ENCODE data around the gene ITGB8. TPM values are rescaled to one million over a fixed set of nuclear protein-coding genes. Genes with fewer than 3 reads are reported as not detected.

Gene ITGB8
- total RNA-seq, 2 experiments from 2014 or later = not detected

DNA sequence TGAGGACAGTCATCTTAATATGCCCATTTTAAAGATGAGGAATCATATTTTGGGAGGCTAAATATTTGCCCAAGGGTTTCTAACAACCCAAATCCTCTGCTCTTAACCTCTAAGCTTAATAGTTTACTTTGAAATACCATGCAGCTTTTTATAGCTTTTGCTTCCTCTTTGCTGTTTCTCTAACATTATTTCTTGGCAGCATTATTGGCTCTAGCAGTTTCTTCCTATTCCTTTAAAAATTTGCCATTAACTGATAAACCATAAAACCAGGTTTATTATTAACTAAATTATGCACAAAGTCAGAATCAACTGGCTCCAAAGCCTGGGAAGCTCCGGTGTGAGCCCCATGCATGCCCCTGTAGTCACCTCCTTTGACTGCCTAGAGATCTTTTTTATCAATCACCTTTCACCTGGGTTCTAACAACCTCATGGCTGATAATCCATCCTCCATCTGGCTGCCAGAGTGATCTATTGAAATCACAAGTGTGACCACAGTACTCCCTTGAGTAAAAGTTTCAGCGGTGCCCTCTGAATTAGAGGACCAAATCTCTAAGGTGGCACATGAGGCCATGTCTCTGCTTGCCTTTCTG, 62.4 kb downstream of the ITGB8 start:
- no peaks in the 10 kb centered on the region for H3K4me1 Mint-ChIP-seq (ENCODE audit: low read depth)
- no peak overlapping the region for H3K27ac Mint-ChIP-seq
- H3K36me3 Mint-ChIP-seq (ENCODE audit: low read depth) = no peaks in the 10 kb centered on the region
- DNase-seq (no peak), ATAC-seq (no peak)
- no peak for TF ChIP-seq CTCF (IDR thresholded peaks at IDR 0.05)
- intact Hi-C loops (cut with micrococcal nuclease) = no loop called here
- ChIA-PET CTCF (interaction anchor here (1.1 kb wide), 1 partner anchor 21 kb away, joined by 3 read pairs; no protein-coding TSS in a partner anchor), POLR2A (no interaction called here)
- H3K27me3 Mint-ChIP-seq = no peaks in the 10 kb centered on the region
- no peaks in the 10 kb centered on the region for H3K9me3 Mint-ChIP-seq
- no peak overlapping the region for H3K4me3 Mint-ChIP-seq

GRCh38 chr7:20393616-20394015, 62.9 kb downstream of the ITGB8 start:
- no peak for ATAC-seq
- CTCF ChIA-PET = interaction anchor here (1.1 kb wide), 1 partner anchor 21 kb away, joined by 3 read pairs; no protein-coding TSS in a partner anchor
- H3K9me3 Mint-ChIP-seq = no peaks in the 10 kb centered on the region

DNA sequence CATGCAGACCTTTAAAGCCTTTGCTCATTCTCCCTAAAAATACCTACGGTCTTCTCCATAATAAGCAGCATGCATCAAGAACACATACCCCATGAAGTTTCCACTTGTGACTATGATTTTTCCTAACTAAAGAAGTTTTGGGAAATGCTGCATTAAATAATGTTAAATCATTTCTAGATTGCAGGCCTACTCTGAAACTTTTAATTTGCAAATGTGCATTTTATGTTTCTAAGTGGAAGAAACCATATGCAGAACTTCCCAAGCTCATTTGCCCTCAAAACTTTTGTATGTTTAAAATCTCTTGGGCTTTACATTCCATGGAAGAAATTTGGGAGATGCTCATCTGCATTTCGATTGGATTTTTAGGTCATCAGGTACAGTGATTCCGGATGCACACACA, 63.6 kb downstream of the ITGB8 start:
- DNase-seq = no peak
- ATAC-seq = no peak
- H3K27me3 Mint-ChIP-seq = no peaks in the 10 kb centered on the region
- POLR2A ChIA-PET = no interaction called here
- no peak overlapping the region for H3K4me3 Mint-ChIP-seq
- CTCF ChIA-PET = no interaction called here
- H3K4me1 Mint-ChIP-seq (ENCODE audit: low read depth) = no peaks in the 10 kb centered on the region
- H3K9me3 Mint-ChIP-seq = no peaks in the 10 kb centered on the region
- H3K27ac Mint-ChIP-seq = no peak overlapping the region
- no peak for TF ChIP-seq CTCF (IDR thresholded peaks at IDR 0.05)
- intact Hi-C loops (cut with micrococcal nuclease) = no loop called here
- H3K36me3 Mint-ChIP-seq (ENCODE audit: low read depth) = no peaks in the 10 kb centered on the region

More at GRCh38 chr7:20393616-20394015, 62.9 kb downstream of the ITGB8 start:
- no peak for TF ChIP-seq CTCF (IDR thresholded peaks at IDR 0.05)
- H3K4me1 Mint-ChIP-seq (ENCODE audit: low read depth) = no peaks in the 10 kb centered on the region
- no peak overlapping the region for H3K4me3 Mint-ChIP-seq
- H3K27ac Mint-ChIP-seq = no peak overlapping the region
- intact Hi-C loops (cut with micrococcal nuclease) = no loop called here
- POLR2A ChIA-PET = no interaction called here
- no peaks in the 10 kb centered on the region for H3K27me3 Mint-ChIP-seq
- DNase-seq = no peak
- no peaks in the 10 kb centered on the region for H3K36me3 Mint-ChIP-seq (ENCODE audit: low read depth)

- H3K4me3 Mint-ChIP-seq = no peak overlapping the region
These were observed 64.4 kb downstream of the ITGB8 start for GRCh38 chr7:20395104-20395503.

GRCh38 chr7:20395511-20395910, 64.8 kb downstream of the ITGB8 start:
- Mint-ChIP-seq H3K36me3 (ENCODE audit: low read depth) (no peaks in the 10 kb centered on the region), H3K27me3 (no peaks in the 10 kb centered on the region), H3K4me3 (no peak overlapping the region), H3K4me1 (ENCODE audit: low read depth) (no peaks in the 10 kb centered on the region), H3K9me3 (no peaks in the 10 kb centered on the region), H3K27ac (no peak overlapping the region)
- DNase-seq (no peak), ATAC-seq (no peak)
- intact Hi-C loops (cut with micrococcal nuclease) = no loop called here
- ChIA-PET CTCF (no interaction called here), POLR2A (no interaction called here)
- TF ChIP-seq CTCF (IDR thresholded peaks at IDR 0.05) = no peak

More at GRCh38 chr7:20395104-20395503, 64.4 kb downstream of the ITGB8 start:
- TF ChIP-seq CTCF (IDR thresholded peaks at IDR 0.05) = no peak
- ChIA-PET POLR2A (no interaction called here), CTCF (no interaction called here)
- intact Hi-C loops (cut with micrococcal nuclease) = no loop called here
- Mint-ChIP-seq H3K27ac (no peak overlapping the region), H3K36me3 (ENCODE audit: low read depth) (no peaks in the 10 kb centered on the region), H3K27me3 (no peaks in the 10 kb centered on the region), H3K4me1 (ENCODE audit: low read depth) (no peaks in the 10 kb centered on the region), H3K9me3 (no peaks in the 10 kb centered on the region)
- no peak for DNase-seq
- ATAC-seq = no peak
